ENCODE results near the gene TPSG1. TPM values are rescaled to one million over a fixed set of nuclear protein-coding genes. Genes with fewer than 3 reads are reported as not detected.

The TPSG1 gene
- total RNA-seq, 4 donors from 2014 or later, result 0.31 to 3.0 TPM; not detected in 2

GRCh38 chr16:1181404-1182315 is 43.4 kb downstream of the TPSG1 start:
- no peak for TF ChIP-seq POLR2AphosphoS5 (IDR thresholded peaks at IDR 0.05)
- TF ChIP-seq POLR2A (IDR thresholded peaks at IDR 0.05), result no peak
- TF ChIP-seq EP300 (IDR thresholded peaks at IDR 0.05), result no peak
- peak in 1 of 4 experiments; percentile 25 for TF ChIP-seq CTCF (IDR thresholded peaks at IDR 0.05)
- H3K36me3 ChIP-seq, result no peaks in the 10 kb centered on the region
- peaks cover 2 to 87% (median 38%) of the 10 kb centered on the region in 3 donors for H3K4me1 ChIP-seq
- ATAC-seq, result no peak
- no peaks in the 10 kb centered on the region for H3K27me3 ChIP-seq
- WGBS, 2 donors (ENCODE audit: low coverage in 1 of 2), result 32 to 36% methylated on average over 9 to 13 of the region's 39 CpGs
- H3K4me3 ChIP-seq, result peak overlapping the region in 1 of 2 donors; percentile 32
- peak overlapping the region; percentile 73 to 95 (median 94) for H3K27ac ChIP-seq
- no peaks in the 10 kb centered on the region for H3K9me3 ChIP-seq

DNA sequence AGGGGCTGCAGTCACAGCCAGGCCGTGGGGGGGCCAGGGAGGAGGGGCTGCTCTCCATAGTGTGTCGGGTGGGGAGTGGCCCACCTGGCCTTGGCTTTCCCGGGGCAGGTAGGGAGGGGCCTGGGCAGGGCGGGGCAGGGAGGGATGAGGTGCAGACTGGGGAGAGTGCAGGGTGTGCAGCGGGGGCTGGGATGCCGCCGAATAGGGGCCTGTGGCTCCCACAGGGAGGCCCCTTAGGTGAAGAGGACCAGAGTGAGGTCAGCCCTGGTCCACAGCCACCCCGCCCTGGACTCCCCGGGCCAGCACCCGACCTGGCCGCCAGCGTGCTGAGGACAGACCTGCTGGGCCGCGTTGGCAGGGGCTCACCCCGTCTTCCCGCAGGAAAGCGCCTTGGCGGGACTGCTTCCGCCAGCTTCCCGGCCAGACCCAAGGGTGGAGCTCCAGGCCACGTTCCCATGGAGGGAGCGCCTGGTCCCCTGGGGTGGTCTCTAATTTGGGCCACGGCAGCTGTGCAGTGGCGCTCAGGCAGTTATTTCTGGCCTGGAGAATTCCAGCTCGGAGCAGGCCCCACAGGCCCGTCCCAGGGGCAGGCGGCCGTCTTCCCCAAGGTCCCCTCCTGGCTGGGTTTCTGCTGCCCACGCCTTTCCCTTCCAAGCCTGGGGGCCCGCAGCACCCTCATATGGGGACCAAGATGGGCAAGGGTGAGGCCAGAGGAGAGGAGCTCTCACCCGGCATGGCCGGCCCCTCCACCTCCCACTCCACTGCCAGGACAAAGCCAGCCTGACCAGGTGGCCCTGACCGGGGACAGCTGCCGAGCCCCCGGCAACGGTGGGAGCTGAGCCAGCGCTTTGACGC is 44.3 kb downstream of the TPSG1 start:
- peaks cover 2 to 96% (median 38%) of the 10 kb centered on the region in 3 donors for H3K4me1 ChIP-seq

DNA sequence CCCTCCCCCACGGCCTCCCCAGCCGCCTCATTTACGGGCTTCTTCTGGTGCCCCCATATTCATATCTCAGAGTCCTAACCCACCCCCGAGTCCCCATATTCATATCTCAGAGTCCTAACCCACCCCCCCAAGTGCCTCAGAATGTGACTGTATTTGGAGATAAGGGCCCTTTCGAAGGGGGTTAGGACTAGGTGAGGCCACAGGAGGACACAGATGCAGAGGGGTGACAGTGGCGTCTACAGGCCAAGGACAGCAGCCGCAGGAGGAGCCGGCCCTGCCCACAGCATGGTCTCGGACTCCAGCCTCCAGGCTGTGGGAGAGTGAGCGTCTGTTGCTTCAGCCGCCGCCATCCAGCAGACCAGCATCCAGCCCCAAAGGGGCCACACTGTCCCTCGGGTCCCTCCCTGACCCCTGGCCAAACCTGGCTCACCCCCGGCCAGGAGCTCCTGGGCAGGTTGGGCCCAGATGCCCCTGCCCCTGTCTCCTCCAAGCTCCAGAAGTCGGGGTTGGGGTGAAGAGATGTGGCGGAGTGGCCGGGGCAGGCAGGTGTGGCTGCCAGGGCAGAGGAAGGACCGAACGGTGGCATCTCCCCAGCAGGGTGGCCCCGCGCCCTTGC is 46.7 kb downstream of the TPSG1 start:
- no peak overlapping the region for H3K4me3 ChIP-seq
- H3K9me3 ChIP-seq, result no peaks in the 10 kb centered on the region
- no peaks in the 10 kb centered on the region for H3K36me3 ChIP-seq
- no CpG with 5 or more reads among the region's 21 CpGs for WGBS, 2 donors (ENCODE audit: low coverage in 1 of 2)
- TF ChIP-seq CTCF (IDR thresholded peaks at IDR 0.05) (no peak), POLR2AphosphoS5 (IDR thresholded peaks at IDR 0.05) (no peak), POLR2A (IDR thresholded peaks at IDR 0.05) (no peak), EP300 (IDR thresholded peaks at IDR 0.05) (no peak)
- no peak for ATAC-seq
- H3K27ac ChIP-seq, result peak overlapping the region; percentile 15 to 95 (median 90)
- no peaks in the 10 kb centered on the region for H3K27me3 ChIP-seq
- H3K4me1 ChIP-seq, result peaks cover 2 to 100% (median 35%) of the 10 kb centered on the region in 3 donors

More for the DNA sequence above, 44.3 kb downstream of the TPSG1 start:
- no peak for ATAC-seq
- TF ChIP-seq CTCF (IDR thresholded peaks at IDR 0.05), result no peak
- peak; percentile 41 for TF ChIP-seq POLR2AphosphoS5 (IDR thresholded peaks at IDR 0.05)
- Histone ChIP-seq H3K9me3 (no peaks in the 10 kb centered on the region), H3K36me3 (no peaks in the 10 kb centered on the region), H3K27me3 (no peaks in the 10 kb centered on the region), H3K4me3 (no peak overlapping the region), H3K27ac (peak overlapping the region; percentile 73 to 95 (median 94))
- 20% methylated on average over 2 to 4 of the region's 38 CpGs for WGBS, 2 donors (ENCODE audit: low coverage in 1 of 2)

- no peaks in the 10 kb centered on the region for H3K27me3 ChIP-seq
Measured at GRCh38 chr16:1177750-1178149, 47.3 kb downstream of the TPSG1 start.

More at GRCh38 chr16:1177750-1178149, 47.3 kb downstream of the TPSG1 start:
- no peaks in the 10 kb centered on the region for H3K36me3 ChIP-seq
- WGBS, 2 donors (ENCODE audit: low coverage in 1 of 2), result 73 to 76% methylated on average over 5 to 6 of the region's 13 CpGs
- H3K4me1 ChIP-seq, result peaks cover 0 to 100% (median 29%) of the 10 kb centered on the region in 3 donors
- H3K27ac ChIP-seq, result peak overlapping the region in 3 of 4 donors; percentile 86 to 95 (median 94)
- TF ChIP-seq EP300 (IDR thresholded peaks at IDR 0.05) (no peak), POLR2AphosphoS5 (IDR thresholded peaks at IDR 0.05) (no peak), CTCF (IDR thresholded peaks at IDR 0.05) (no peak), POLR2A (IDR thresholded peaks at IDR 0.05) (no peak)
- no peaks in the 10 kb centered on the region for H3K9me3 ChIP-seq
- H3K4me3 ChIP-seq, result no peak overlapping the region
- ATAC-seq, result no peak
